Ishikawa (cell line): ENCODE data around the gene PYHIN1.

ENCODE experiments used
- CEBPB ChIP-seq: IDR thresholded peaks from 2 replicates; pipeline ENCODE4 v1.6.1; 2012
- EP300 ChIP-seq: IDR thresholded peaks from 2 replicates; pipeline ENCODE4 v1.6.1; 2012; ENCODE audit warnings: borderline replicate concordance
- FOXM1 ChIP-seq: IDR thresholded peaks from 2 replicates; pipeline ENCODE4 v1.6.1; 2012; ENCODE audit warnings: low read depth, borderline replicate concordance
- MAX ChIP-seq: IDR thresholded peaks from 2 replicates; pipeline ENCODE4 v1.6.1; 2012
- RAD21 ChIP-seq: IDR thresholded peaks from 2 replicates; pipeline ENCODE4 v1.6.1; 2012; ENCODE audit warnings: low read depth
- REST ChIP-seq: IDR thresholded peaks from 2 replicates; pipeline ENCODE4 v1.6.1; 2012; ENCODE audit warnings: low read depth, mild to moderate bottlenecking
- TAF1 ChIP-seq: IDR thresholded peaks from 2 replicates; pipeline ENCODE4 v1.6.1; 2012; ENCODE audit warnings: low read depth, mild to moderate bottlenecking
- USF1 ChIP-seq: IDR thresholded peaks from 2 replicates; pipeline ENCODE4 v1.6.1; 2012

GRCh38 chr1:158931055-158931737, at the start of gene PYHIN1:
- TF ChIP-seq TAF1 (no peak), CEBPB (no peak), MAX (no peak), REST (no peak), RAD21 (no peak), FOXM1 (no peak), EP300 (no peak), USF1 (no peak)
